Activated naive CD4-positive, alpha-beta T cell treated with anti-CD3 and anti-CD28 coated beads for 36 hours (primary cell): ENCODE data around the gene KCNMA1. TPM values are rescaled to one million over a fixed set of nuclear protein-coding genes. Genes with fewer than 3 reads are reported as not detected.

ENCODE experiments used
- CTCF ChIA-PET: fragments of 350-600 bp; sonication (Branson Sonifier 250); formaldehyde crosslinking; loops from one replicate; lab custom pipeline; 2021; ENCODE audit warnings: antibody characterized with exemption; lab: Charles Lee
- DNase-seq: peaks from one replicate; pipeline ENCODE4 v3.0.0-alpha.2; 2020
- H3K27ac Mint-ChIP-seq: one replicate; pipeline ENCODE4 v1.8.0; 2021; ENCODE audit warnings: mild to moderate bottlenecking, mixed read lengths
- H3K27me3 Mint-ChIP-seq: one replicate; pipeline ENCODE4 v1.8.0; 2021; ENCODE audit warnings: low read depth, mixed read lengths
- H3K36me3 Mint-ChIP-seq: one replicate; pipeline ENCODE4 v1.8.0; 2021; ENCODE audit warnings: low read depth, mixed read lengths
- H3K4me1 Mint-ChIP-seq: one replicate; pipeline ENCODE4 v1.8.0; 2021; ENCODE audit warnings: low read depth, mixed read lengths
- H3K4me3 Mint-ChIP-seq: one replicate; pipeline ENCODE4 v1.8.0; 2021; ENCODE audit warnings: mild to moderate bottlenecking, moderate library complexity, mixed read lengths
- H3K9me3 Mint-ChIP-seq: one replicate; pipeline ENCODE4 v1.8.0; 2021; ENCODE audit warnings: mixed read lengths
- intact Hi-C: fragments of 100-400 bp; cut with micrococcal nuclease; formaldehyde crosslinking; loops from one replicate; pipeline ENCODE4 v1.15.1; 2023
- total RNA-seq, 2 experiments: library from RNA; stranded (reverse); gene quantifications; one replicate each; pipeline ENCODE4 v1.2.3, GENCODE V29; 2021

The KCNMA1 gene
- total RNA-seq, 2 experiments from 2014 or later = not detected

GRCh38 chr10:77156406-77156879 lies 481.2 kb downstream of the KCNMA1 start:
- Mint-ChIP-seq H3K36me3 (no peaks in the 10 kb centered on the region), H3K27ac (no peak overlapping the region), H3K9me3 (no peaks in the 10 kb centered on the region), H3K27me3 (peaks cover 14% of the 10 kb centered on the region), H3K4me1 (no peaks in the 10 kb centered on the region), H3K4me3 (no peak overlapping the region)
- CTCF ChIA-PET = interaction anchor here (0.7 kb wide), 1 partner anchor 451 kb away, joined by 4 read pairs; no protein-coding TSS in a partner anchor
- intact Hi-C loops = no loop called here
- no peak for DNase-seq

GRCh38 chr10:77152256-77152655 lies 485.4 kb downstream of the KCNMA1 start:
- Mint-ChIP-seq H3K9me3 (no peaks in the 10 kb centered on the region), H3K27me3 (peaks cover 8% of the 10 kb centered on the region), H3K36me3 (no peaks in the 10 kb centered on the region), H3K27ac (no peak overlapping the region), H3K4me3 (no peak overlapping the region), H3K4me1 (no peaks in the 10 kb centered on the region)
- CTCF ChIA-PET = interaction anchor here (0.6 kb wide), 1 partner anchor 26 kb away, joined by 3 read pairs; no protein-coding TSS in a partner anchor
- intact Hi-C loops = no loop called here
- no peak for DNase-seq

DNA sequence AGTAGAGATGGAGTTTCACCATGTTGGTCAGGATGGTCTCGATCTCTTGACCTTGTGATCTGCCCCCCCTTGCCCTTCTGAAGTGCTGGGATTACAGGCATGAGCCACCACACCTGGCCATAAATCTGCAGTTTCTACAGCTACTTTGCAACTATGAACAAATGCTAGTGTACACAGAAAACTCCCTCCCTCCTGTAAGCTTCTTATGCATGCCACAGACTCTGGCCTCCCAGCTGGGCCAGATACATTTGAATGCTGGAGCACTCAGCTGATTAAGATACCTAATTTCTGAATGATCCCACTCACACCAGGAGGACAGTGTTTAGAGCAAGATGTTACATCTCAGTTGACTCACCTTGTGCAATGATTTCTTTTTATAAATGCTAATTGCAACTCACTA lies 486.2 kb downstream of the KCNMA1 start:
- CTCF ChIA-PET = interaction anchor here (0.6 kb wide), 1 partner anchor 27 kb away, joined by 3 read pairs; no protein-coding TSS in a partner anchor
- Mint-ChIP-seq H3K36me3 (no peaks in the 10 kb centered on the region), H3K4me1 (no peaks in the 10 kb centered on the region), H3K4me3 (no peak overlapping the region), H3K27me3 (peaks cover 8% of the 10 kb centered on the region), H3K27ac (no peak overlapping the region), H3K9me3 (no peaks in the 10 kb centered on the region)
- no peak for DNase-seq
- intact Hi-C loops = no loop called here

- Mint-ChIP-seq H3K27ac (no peak overlapping the region), H3K4me3 (no peak overlapping the region), H3K36me3 (no peaks in the 10 kb centered on the region), H3K4me1 (no peaks in the 10 kb centered on the region), H3K27me3 (peaks cover 6% of the 10 kb centered on the region), H3K9me3 (no peaks in the 10 kb centered on the region)
- CTCF ChIA-PET = no interaction called here
- DNase-seq = no peak
- intact Hi-C loops = no loop called here
Measured at GRCh38 chr10:77149706-77150105, 487.9 kb downstream of the KCNMA1 start.

- Mint-ChIP-seq H3K36me3 (no peaks in the 10 kb centered on the region), H3K4me1 (no peaks in the 10 kb centered on the region), H3K4me3 (no peak overlapping the region), H3K27me3 (peaks cover 6% of the 10 kb centered on the region), H3K9me3 (no peaks in the 10 kb centered on the region), H3K27ac (no peak overlapping the region)
- intact Hi-C loops = no loop called here
- no peak for DNase-seq
- CTCF ChIA-PET = interaction anchor here (0.6 kb wide), 1 partner anchor 494 kb away, joined by 3 read pairs; no protein-coding TSS in a partner anchor
Measured at GRCh38 chr10:77149001-77149400, 488.6 kb downstream of the KCNMA1 start.

DNA sequence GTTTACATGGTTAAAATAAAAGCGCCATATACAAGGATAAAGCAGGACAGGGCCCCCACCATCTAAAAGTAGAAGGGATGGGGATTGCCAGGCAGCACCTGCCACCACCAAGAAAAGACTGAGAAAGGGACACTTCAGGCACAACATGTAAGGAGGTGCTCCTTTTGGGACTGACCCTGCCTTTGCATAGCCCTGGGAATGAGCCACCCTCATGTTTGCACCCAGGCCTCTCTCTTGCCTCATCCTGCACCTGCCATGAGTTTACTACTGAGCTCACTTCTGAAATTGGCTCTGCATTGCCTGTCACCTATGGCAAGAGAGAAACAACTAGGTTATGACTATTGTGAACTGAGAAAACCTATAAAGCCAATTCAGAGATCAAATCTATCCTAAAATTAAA lies 489.7 kb downstream of the KCNMA1 start:
- intact Hi-C loops = no loop called here
- Mint-ChIP-seq H3K27ac (no peak overlapping the region), H3K36me3 (no peaks in the 10 kb centered on the region), H3K4me3 (no peak overlapping the region), H3K9me3 (no peaks in the 10 kb centered on the region), H3K27me3 (peaks cover 6% of the 10 kb centered on the region), H3K4me1 (no peaks in the 10 kb centered on the region)
- no peak for DNase-seq
- CTCF ChIA-PET = no interaction called here

DNA sequence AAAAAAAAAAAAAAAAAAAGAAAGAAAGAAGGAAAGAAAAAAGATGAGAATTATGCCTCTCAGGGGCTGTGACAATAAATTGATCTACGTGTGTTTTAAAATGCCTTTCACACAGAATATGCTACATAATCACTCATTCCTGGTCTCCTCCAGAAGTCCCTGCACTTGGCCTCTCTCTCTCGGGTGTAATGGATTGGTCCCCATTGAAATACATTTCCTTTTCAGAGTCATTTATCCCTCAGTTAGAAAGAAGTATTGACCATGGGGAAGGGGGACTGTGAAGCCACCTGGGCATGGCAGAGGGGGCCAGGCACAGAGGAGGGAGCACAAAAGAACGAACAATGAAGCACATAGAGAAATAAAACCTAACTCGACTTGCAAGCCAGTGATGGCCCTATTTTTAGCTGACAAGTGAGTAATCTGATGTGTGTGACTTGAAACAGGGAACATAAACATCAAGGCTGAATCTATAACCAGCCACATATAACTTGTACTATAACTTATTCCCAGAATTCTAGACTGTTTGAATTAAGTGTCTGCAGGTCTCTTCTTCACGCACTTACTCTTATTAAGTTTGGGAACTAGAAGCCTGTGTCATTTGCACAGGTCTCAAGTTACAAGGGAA lies 490.8 kb downstream of the KCNMA1 start:
- H3K9me3 Mint-ChIP-seq = no peaks in the 10 kb centered on the region
- no peaks in the 10 kb centered on the region for H3K4me1 Mint-ChIP-seq
- no peak for DNase-seq
- no peak overlapping the region for H3K4me3 Mint-ChIP-seq
- no peaks in the 10 kb centered on the region for H3K36me3 Mint-ChIP-seq
- H3K27me3 Mint-ChIP-seq = peaks cover 2% of the 10 kb centered on the region
- CTCF ChIA-PET = no interaction called here
- intact Hi-C loops = no loop called here
- no peak overlapping the region for H3K27ac Mint-ChIP-seq

DNA sequence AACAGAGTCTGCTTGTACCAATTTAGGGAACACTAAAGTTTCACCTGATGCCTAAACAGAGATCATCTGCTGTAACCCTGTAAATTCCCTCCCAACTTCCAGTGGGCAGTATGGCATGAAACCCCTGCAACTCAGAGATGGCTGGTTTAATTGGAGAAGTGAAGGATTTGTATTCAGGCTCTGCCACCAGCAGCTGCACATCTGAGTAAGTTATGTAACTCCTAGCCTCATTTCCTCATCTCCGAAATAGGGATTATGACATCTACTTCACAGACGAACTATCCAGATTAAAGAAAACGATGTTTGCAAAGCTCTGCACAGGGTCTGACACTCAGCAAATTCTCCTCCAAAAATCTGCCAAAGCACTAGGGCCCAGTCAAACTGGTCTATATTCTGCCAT lies 493.0 kb downstream of the KCNMA1 start:
- no peak for DNase-seq
- H3K27ac Mint-ChIP-seq = no peak overlapping the region
- H3K4me3 Mint-ChIP-seq = no peak overlapping the region
- no peaks in the 10 kb centered on the region for H3K36me3 Mint-ChIP-seq
- peaks cover 9% of the 10 kb centered on the region for H3K27me3 Mint-ChIP-seq
- no peaks in the 10 kb centered on the region for H3K9me3 Mint-ChIP-seq
- H3K4me1 Mint-ChIP-seq = no peaks in the 10 kb centered on the region
- CTCF ChIA-PET = no interaction called here
- intact Hi-C loops = no loop called here

GRCh38 chr10:77139252-77140160 lies 498.1 kb downstream of the KCNMA1 start:
- H3K4me3 Mint-ChIP-seq = no peak overlapping the region
- CTCF ChIA-PET = no interaction called here
- H3K4me1 Mint-ChIP-seq = no peaks in the 10 kb centered on the region
- H3K27ac Mint-ChIP-seq = no peak overlapping the region
- H3K36me3 Mint-ChIP-seq = no peaks in the 10 kb centered on the region
- no peaks in the 10 kb centered on the region for H3K9me3 Mint-ChIP-seq
- no peak for DNase-seq
- peaks cover 11% of the 10 kb centered on the region for H3K27me3 Mint-ChIP-seq
- intact Hi-C loops = no loop called here

DNA sequence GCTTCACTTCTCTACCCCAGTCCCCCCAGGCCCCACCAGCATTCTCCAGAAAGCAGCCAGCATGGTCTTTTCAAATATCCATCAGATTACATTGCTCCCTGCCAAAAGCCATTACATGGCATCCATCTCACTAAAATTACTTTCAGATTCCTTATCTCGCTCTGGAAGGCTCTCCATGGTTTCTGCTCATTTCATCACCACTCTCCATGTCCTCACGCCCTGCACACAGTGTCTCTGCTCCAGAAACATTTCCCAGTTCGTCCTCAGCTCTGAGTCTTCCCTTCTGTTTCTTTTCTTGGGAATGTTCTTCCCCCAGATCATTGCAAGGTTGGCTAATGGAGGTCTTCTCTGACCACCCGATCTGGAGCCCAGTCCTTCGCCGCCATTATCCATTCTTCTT lies 499.1 kb downstream of the KCNMA1 start:
- H3K4me3 Mint-ChIP-seq = no peak overlapping the region
- no peaks in the 10 kb centered on the region for H3K4me1 Mint-ChIP-seq
- no peak for DNase-seq
- no peak overlapping the region for H3K27ac Mint-ChIP-seq
- CTCF ChIA-PET = no interaction called here
- H3K9me3 Mint-ChIP-seq = no peaks in the 10 kb centered on the region
- H3K27me3 Mint-ChIP-seq = peaks cover 11% of the 10 kb centered on the region
- intact Hi-C loops = no loop called here
- H3K36me3 Mint-ChIP-seq = no peaks in the 10 kb centered on the region

DNA sequence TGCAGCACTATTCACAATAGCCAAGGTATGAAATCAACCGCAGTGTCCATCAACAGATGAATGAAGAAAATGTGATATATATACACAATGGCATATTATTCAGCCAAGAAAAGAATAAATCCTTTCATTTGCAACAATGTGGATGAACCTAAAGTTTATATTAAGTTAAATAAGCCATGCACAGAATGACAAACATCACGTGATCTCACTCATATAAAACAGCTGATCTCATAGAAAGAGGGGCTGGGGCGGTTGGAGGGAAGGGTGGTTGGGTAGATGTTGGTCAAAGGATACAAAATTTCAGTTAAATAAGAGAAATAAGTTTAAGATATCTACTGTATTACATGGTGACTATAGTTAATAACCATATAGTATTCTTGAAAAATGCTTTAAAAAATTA lies 502.1 kb downstream of the KCNMA1 start:
- H3K27me3 Mint-ChIP-seq = peaks cover 10% of the 10 kb centered on the region
- intact Hi-C loops = no loop called here
- H3K9me3 Mint-ChIP-seq = no peaks in the 10 kb centered on the region
- H3K4me3 Mint-ChIP-seq = no peak overlapping the region
- no peaks in the 10 kb centered on the region for H3K36me3 Mint-ChIP-seq
- H3K27ac Mint-ChIP-seq = no peak overlapping the region
- H3K4me1 Mint-ChIP-seq = no peaks in the 10 kb centered on the region
- no peak for DNase-seq
- CTCF ChIA-PET = no interaction called here

- intact Hi-C loops = no loop called here
- H3K27ac Mint-ChIP-seq = no peak overlapping the region
Measured at GRCh38 chr10:77131214-77131613, 506.4 kb downstream of the KCNMA1 start.

More at GRCh38 chr10:77131214-77131613, 506.4 kb downstream of the KCNMA1 start:
- DNase-seq = no peak
- Mint-ChIP-seq H3K4me3 (no peak overlapping the region), H3K4me1 (no peaks in the 10 kb centered on the region), H3K27me3 (peaks cover 12% of the 10 kb centered on the region), H3K36me3 (no peaks in the 10 kb centered on the region), H3K9me3 (no peaks in the 10 kb centered on the region)
- CTCF ChIA-PET = no interaction called here
